ENCODE measurements around the gene RBBP8. TPM values are rescaled to one million over a fixed set of nuclear protein-coding genes. Genes with fewer than 3 reads are reported as not detected.

The RBBP8 gene
- total RNA-seq, 6 experiments from 2014 or later: 13.9 to 27.0 (median 25.2) TPM

DNA sequence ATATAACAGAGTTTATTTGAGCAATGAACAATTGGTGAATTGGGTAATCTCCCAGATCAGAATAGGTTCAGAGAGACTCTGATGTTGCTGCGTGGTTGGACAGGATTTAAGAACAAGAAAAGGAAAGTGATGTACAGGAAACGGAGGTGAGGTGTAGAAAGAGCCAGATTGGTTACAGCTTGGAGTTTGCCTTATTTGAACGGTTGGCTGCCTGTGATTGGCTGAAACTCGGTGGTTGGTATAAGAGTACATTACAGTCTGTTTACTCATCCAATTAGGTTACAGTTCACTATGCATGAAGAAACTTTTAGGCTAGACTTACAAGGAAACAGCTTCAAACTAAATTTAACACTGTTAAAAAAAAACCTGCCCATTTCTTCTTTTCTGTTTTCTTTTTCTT lies 134.1 kb downstream of the RBBP8 start:
- TF ChIP-seq, protein P1, sequence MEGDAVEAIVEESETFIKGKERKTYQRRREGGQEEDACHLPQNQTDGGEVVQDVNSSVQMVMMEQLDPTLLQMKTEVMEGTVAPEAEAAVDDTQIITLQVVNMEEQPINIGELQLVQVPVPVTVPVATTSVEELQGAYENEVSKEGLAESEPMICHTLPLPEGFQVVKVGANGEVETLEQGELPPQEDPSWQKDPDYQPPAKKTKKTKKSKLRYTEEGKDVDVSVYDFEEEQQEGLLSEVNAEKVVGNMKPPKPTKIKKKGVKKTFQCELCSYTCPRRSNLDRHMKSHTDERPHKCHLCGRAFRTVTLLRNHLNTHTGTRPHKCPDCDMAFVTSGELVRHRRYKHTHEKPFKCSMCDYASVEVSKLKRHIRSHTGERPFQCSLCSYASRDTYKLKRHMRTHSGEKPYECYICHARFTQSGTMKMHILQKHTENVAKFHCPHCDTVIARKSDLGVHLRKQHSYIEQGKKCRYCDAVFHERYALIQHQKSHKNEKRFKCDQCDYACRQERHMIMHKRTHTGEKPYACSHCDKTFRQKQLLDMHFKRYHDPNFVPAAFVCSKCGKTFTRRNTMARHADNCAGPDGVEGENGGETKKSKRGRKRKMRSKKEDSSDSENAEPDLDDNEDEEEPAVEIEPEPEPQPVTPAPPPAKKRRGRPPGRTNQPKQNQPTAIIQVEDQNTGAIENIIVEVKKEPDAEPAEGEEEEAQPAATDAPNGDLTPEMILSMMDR (IDR thresholded peaks at IDR 0.05): no peak
- peaks cover 5% of the 10 kb centered on the region for H3K9me3 Mint-ChIP-seq
- peak; percentile 13 for DNase-seq
- no peak overlapping the region for H3K4me3 Mint-ChIP-seq
- H3K27me3 Mint-ChIP-seq (ENCODE audit: insufficient read depth): peaks cover 2% of the 10 kb centered on the region; the same call in 1 of the 2 replicates
- peaks cover 32% of the 10 kb centered on the region for H3K4me1 Mint-ChIP-seq (ENCODE audit: low read depth)
- H3K36me3 Mint-ChIP-seq (ENCODE audit: low read depth): peaks cover 9% of the 10 kb centered on the region
- H3K27ac Mint-ChIP-seq: no peak overlapping the region

GRCh38 chr18:23068011-23068410 lies 134.9 kb downstream of the RBBP8 start:
- H3K4me1 Mint-ChIP-seq (ENCODE audit: low read depth): peaks cover 32% of the 10 kb centered on the region
- no peak overlapping the region for H3K4me3 Mint-ChIP-seq
- no peak overlapping the region for H3K27ac Mint-ChIP-seq
- H3K27me3 Mint-ChIP-seq (ENCODE audit: insufficient read depth): peaks cover 2% of the 10 kb centered on the region; the same call in 1 of the 2 replicates
- TF ChIP-seq, protein P1 (IDR thresholded peaks at IDR 0.05): no peak
- peaks cover 8% of the 10 kb centered on the region for H3K36me3 Mint-ChIP-seq (ENCODE audit: low read depth)
- peaks cover 5% of the 10 kb centered on the region for H3K9me3 Mint-ChIP-seq
- DNase-seq: no peak

DNA sequence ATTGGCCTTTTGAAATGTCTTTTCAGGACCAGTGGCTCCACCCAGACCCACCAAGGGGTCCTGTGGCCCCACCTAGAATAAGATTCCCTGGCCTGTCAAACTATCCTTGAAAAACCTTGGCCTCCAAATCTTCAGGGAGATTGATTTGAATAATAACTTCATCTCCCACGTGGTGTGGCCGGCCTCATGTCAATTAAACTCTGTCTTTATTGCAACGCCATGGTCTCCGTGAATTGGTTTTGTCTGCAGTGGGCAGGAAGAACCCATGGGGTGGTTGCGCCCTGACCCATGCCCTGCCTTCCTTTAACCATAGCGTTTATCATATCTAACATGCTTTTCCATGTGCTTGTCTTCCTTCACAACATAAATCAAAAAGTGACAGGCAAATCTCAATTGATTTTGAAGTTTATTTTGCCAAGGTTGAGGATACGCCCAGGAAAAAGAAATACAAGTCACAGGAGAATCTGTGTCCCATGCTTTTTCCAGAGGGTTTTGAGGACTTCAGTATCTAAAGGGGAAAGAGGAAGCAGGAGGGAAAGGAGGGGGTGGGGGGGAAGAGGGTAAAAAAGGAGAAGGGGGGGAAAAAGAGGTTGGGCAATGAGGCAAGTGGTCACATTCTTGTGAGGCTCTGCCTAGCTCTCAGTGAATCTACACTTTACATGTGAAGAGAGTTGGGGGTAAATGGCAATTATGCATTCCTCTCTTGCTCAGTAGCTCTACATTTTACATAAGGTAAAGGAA lies 135.6 kb downstream of the RBBP8 start:
- Mint-ChIP-seq H3K36me3 (ENCODE audit: low read depth) (peaks cover under 1% of the 10 kb centered on the region; the same call in 1 of the 2 replicates), H3K9me3 (no peaks in the 10 kb centered on the region; the same call in none of the 2 replicates), H3K27me3 (ENCODE audit: insufficient read depth) (peaks cover 2% of the 10 kb centered on the region; the same call in 1 of the 2 replicates), H3K27ac (no peak overlapping the region), H3K4me1 (ENCODE audit: low read depth) (peaks cover 28% of the 10 kb centered on the region), H3K4me3 (no peak overlapping the region)
- TF ChIP-seq, protein P1 (IDR thresholded peaks at IDR 0.05): no peak
- DNase-seq: no peak

DNA sequence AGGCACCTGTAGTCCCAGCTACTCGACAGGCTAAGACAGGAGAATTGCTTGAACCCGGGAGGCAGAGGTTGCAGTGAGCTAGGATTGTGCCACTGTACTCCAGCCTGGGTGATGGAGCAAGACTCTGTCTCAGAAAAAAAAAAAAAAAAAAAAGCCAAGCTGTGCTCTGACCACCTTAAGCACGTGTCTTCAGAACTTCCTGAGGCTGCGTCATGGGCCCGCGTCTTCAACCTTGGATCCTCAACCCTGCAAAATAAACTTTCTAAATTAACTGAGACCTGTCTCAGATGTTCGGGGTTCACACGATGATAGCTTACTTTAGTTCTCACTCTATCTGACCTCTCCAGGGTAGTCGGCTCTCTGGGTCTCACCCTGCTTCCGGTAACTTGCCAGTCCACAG lies 136.4 kb downstream of the RBBP8 start:
- Mint-ChIP-seq H3K36me3 (ENCODE audit: low read depth) (no peaks in the 10 kb centered on the region; the same call in 1 of the 2 replicates), H3K27me3 (ENCODE audit: insufficient read depth) (peaks cover 2% of the 10 kb centered on the region; the same call in 1 of the 2 replicates), H3K27ac (no peak overlapping the region), H3K4me1 (ENCODE audit: low read depth) (peaks cover 32% of the 10 kb centered on the region), H3K4me3 (no peak overlapping the region), H3K9me3 (no peaks in the 10 kb centered on the region; the same call in none of the 2 replicates)
- TF ChIP-seq, protein P1 (IDR thresholded peaks at IDR 0.05): no peak
- DNase-seq: no peak

- H3K4me1 Mint-ChIP-seq (ENCODE audit: low read depth): peaks cover 32% of the 10 kb centered on the region
- TF ChIP-seq, protein P1 (IDR thresholded peaks at IDR 0.05): no peak
- no peak overlapping the region for H3K4me3 Mint-ChIP-seq
- DNase-seq: no peak
- no peaks in the 10 kb centered on the region; the same call in none of the 2 replicates for H3K9me3 Mint-ChIP-seq
- no peak overlapping the region for H3K27ac Mint-ChIP-seq
- H3K27me3 Mint-ChIP-seq (ENCODE audit: insufficient read depth): peaks cover 2% of the 10 kb centered on the region; the same call in 1 of the 2 replicates
- H3K36me3 Mint-ChIP-seq (ENCODE audit: low read depth): no peaks in the 10 kb centered on the region; the same call in 1 of the 2 replicates
Observed at GRCh38 chr18:23069898-23070297, 136.8 kb downstream of the RBBP8 start.
